CD8-positive, alpha-beta memory T cell (primary cell): Measurements from ENCODE around the gene TTC4. TPM values are rescaled to one million over a fixed set of nuclear protein-coding genes. Genes with fewer than 3 reads are reported as not detected.

Source experiments
- CTCF ChIA-PET: fragments of 350-600 bp; sonication (Branson Sonifier 250); formaldehyde crosslinking; loops from one replicate; lab custom pipeline; 2021; ENCODE audit warnings: antibody characterized with exemption; lab: Charles Lee
- POLR2A ChIA-PET: fragments of 350-600 bp; sonication (Branson Sonifier 250); formaldehyde crosslinking; loops from one replicate; lab custom pipeline; 2021; ENCODE audit warnings: antibody characterized with exemption; lab: Charles Lee
- DNase-seq, 5 donors: peaks; one replicate each; pipeline versions ENCODE4 v3.0.0 to v3.0.0-alpha.2; 2020 to 2022; ENCODE audit warnings: mixed read lengths in 1 of 5
- H3K27ac ChIP-seq: one replicate; pipeline ENCODE4 v1.7.0; 2013; ENCODE audit warnings: low read depth, mild to moderate bottlenecking, low read length, moderate library complexity
- H3K27me3 ChIP-seq: 2 replicates; pipeline ENCODE4 v1.7.0; 2013; ENCODE audit warnings: low read length, mild to moderate bottlenecking; ENCODE audit not compliant: insufficient read depth, poor library complexity, severe bottlenecking
- H3K36me3 ChIP-seq: 2 replicates; pipeline ENCODE4 v1.7.0; 2013; ENCODE audit warnings: mild to moderate bottlenecking, low read length, moderate library complexity; ENCODE audit not compliant: insufficient read depth
- H3K4me1 ChIP-seq: 2 replicates; pipeline ENCODE4 v1.7.0; 2013; ENCODE audit warnings: mild to moderate bottlenecking, low read length, moderate library complexity; ENCODE audit not compliant: insufficient read depth
- H3K4me3 ChIP-seq: 2 replicates; pipeline ENCODE4 v1.7.0; 2013; ENCODE audit warnings: mild to moderate bottlenecking, low read length
- H3K9me3 ChIP-seq: 2 replicates; pipeline ENCODE4 v1.7.0; 2013; ENCODE audit warnings: mild to moderate bottlenecking, low read length
- H3K27ac Mint-ChIP-seq, 8 donors: one replicate each; pipeline ENCODE4 v1.8.0; 2020 to 2021; ENCODE audit warnings: mixed read lengths in 8 of 8, mild to moderate bottlenecking in 6 of 8, inconsistent platforms in 3 of 8, moderate library complexity in 3 of 8
- H3K27me3 Mint-ChIP-seq, 2 donors: one replicate each; pipeline ENCODE4 v1.8.0; 2020 to 2021; ENCODE audit warnings: mixed read lengths in 2 of 2, mild to moderate bottlenecking in 1 of 2, moderate library complexity in 1 of 2
- H3K36me3 Mint-ChIP-seq, 3 donors: one replicate each; pipeline ENCODE4 v1.8.0; 2020 to 2021; ENCODE audit warnings: mixed read lengths in 3 of 3, inconsistent platforms in 1 of 3, mild to moderate bottlenecking in 1 of 3
- H3K4me1 Mint-ChIP-seq, 3 donors: one replicate each; pipeline ENCODE4 v1.8.0; 2020 to 2021; ENCODE audit warnings: mixed read lengths in 3 of 3, inconsistent platforms in 1 of 3, mild to moderate bottlenecking in 1 of 3
- H3K4me3 Mint-ChIP-seq, 7 donors: one replicate each; pipeline ENCODE4 v1.8.0; 2020 to 2021; ENCODE audit warnings: mixed read lengths in 7 of 7, mild to moderate bottlenecking in 6 of 7, moderate library complexity in 4 of 7, inconsistent platforms in 2 of 7
- H3K9me3 Mint-ChIP-seq, 5 donors: one replicate each; pipeline ENCODE4 v1.8.0; 2020 to 2022; ENCODE audit warnings: mixed read lengths in 5 of 5, mild to moderate bottlenecking in 3 of 5, moderate library complexity in 2 of 5, inconsistent platforms in 1 of 5
- polyA plus RNA-seq: library from polyadenylated mRNA; unstranded; fragments of 300-500 nt; fragmentation: Illumina TruSeq; gene quantifications from one replicate; pipeline ENCODE4 v1.2.3, GENCODE V29; 2021
- total RNA-seq, 2 experiments: library from RNA; stranded (reverse); gene quantifications; one replicate each; pipeline ENCODE4 v1.2.3, GENCODE V29; 2021

Gene TTC4
- total and polyA plus RNA-seq, 3 experiments from 2014 or later, result 23.8 to 47.5 (median 47.0) TPM

GRCh38 chr1:54696262-54696661 lies 19.4 kb upstream of the TTC4 start:
- ChIA-PET POLR2A (no interaction called here), CTCF (no interaction called here)
- Mint-ChIP-seq H3K27ac (no peak overlapping the region), H3K9me3 (no peaks in the 10 kb centered on the region), H3K27me3 (peaks cover 11 to 42% of the 10 kb centered on the region in 2 donors), H3K4me3 (no peak overlapping the region), H3K36me3 (no peaks in the 10 kb centered on the region), H3K4me1 (no peaks in the 10 kb centered on the region)
- H3K9me3 ChIP-seq, result no peaks in the 10 kb centered on the region
- no peak for DNase-seq
- H3K4me1 ChIP-seq, result no peaks in the 10 kb centered on the region
- H3K36me3 ChIP-seq, result no peaks in the 10 kb centered on the region
- H3K27ac ChIP-seq, result no peak overlapping the region
- H3K4me3 ChIP-seq, result no peak overlapping the region
- peaks cover 4% of the 10 kb centered on the region for H3K27me3 ChIP-seq

GRCh38 chr1:54697896-54698295 lies 17.8 kb upstream of the TTC4 start:
- Histone ChIP-seq H3K4me1 (no peaks in the 10 kb centered on the region), H3K27ac (no peak overlapping the region), H3K9me3 (no peaks in the 10 kb centered on the region), H3K27me3 (peaks cover 4% of the 10 kb centered on the region), H3K36me3 (no peaks in the 10 kb centered on the region), H3K4me3 (no peak overlapping the region)
- ChIA-PET POLR2A (no interaction called here), CTCF (no interaction called here)
- H3K4me1 Mint-ChIP-seq, result no peaks in the 10 kb centered on the region
- DNase-seq, result no peak
- no peaks in the 10 kb centered on the region for H3K36me3 Mint-ChIP-seq
- H3K27me3 Mint-ChIP-seq, result peaks cover 8 to 48% of the 10 kb centered on the region in 2 donors
- no peak overlapping the region for H3K4me3 Mint-ChIP-seq
- no peaks in the 10 kb centered on the region for H3K9me3 Mint-ChIP-seq
- no peak overlapping the region for H3K27ac Mint-ChIP-seq

- Histone ChIP-seq H3K36me3 (no peaks in the 10 kb centered on the region), H3K27ac (no peak overlapping the region), H3K4me1 (no peaks in the 10 kb centered on the region), H3K9me3 (no peaks in the 10 kb centered on the region), H3K4me3 (no peak overlapping the region), H3K27me3 (peaks cover 4% of the 10 kb centered on the region)
- no peak for DNase-seq
- ChIA-PET POLR2A (no interaction called here), CTCF (no interaction called here)
- H3K9me3 Mint-ChIP-seq, result no peaks in the 10 kb centered on the region
- no peak overlapping the region for H3K27ac Mint-ChIP-seq
- no peak overlapping the region for H3K4me3 Mint-ChIP-seq
- no peaks in the 10 kb centered on the region for H3K36me3 Mint-ChIP-seq
- H3K27me3 Mint-ChIP-seq, result peaks cover 8 to 52% of the 10 kb centered on the region in 2 donors
- no peaks in the 10 kb centered on the region for H3K4me1 Mint-ChIP-seq
These were observed 17.3 kb upstream of the TTC4 start for GRCh38 chr1:54698346-54698745.

GRCh38 chr1:54699936-54700525 lies 15.6 kb upstream of the TTC4 start:
- H3K27ac ChIP-seq, result no peak overlapping the region
- peaks cover 6 to 52% of the 10 kb centered on the region in 2 donors for H3K27me3 Mint-ChIP-seq
- H3K27me3 ChIP-seq, result peaks cover 4% of the 10 kb centered on the region
- no peaks in the 10 kb centered on the region for H3K36me3 ChIP-seq
- H3K4me3 Mint-ChIP-seq, result no peak overlapping the region
- CTCF ChIA-PET, result no interaction called here
- no peak for DNase-seq
- POLR2A ChIA-PET, result no interaction called here
- no peaks in the 10 kb centered on the region for H3K9me3 ChIP-seq
- no peaks in the 10 kb centered on the region for H3K9me3 Mint-ChIP-seq
- H3K36me3 Mint-ChIP-seq, result no peaks in the 10 kb centered on the region
- H3K27ac Mint-ChIP-seq, result peak overlapping the region in 1 of 8 donors; percentile 19
- H3K4me1 ChIP-seq, result no peaks in the 10 kb centered on the region
- no peak overlapping the region for H3K4me3 ChIP-seq
- H3K4me1 Mint-ChIP-seq, result no peaks in the 10 kb centered on the region

GRCh38 chr1:54701066-54701465 lies 14.6 kb upstream of the TTC4 start:
- Mint-ChIP-seq H3K4me1 (no peaks in the 10 kb centered on the region), H3K9me3 (no peaks in the 10 kb centered on the region), H3K4me3 (no peak overlapping the region), H3K27me3 (peaks cover 10 to 48% of the 10 kb centered on the region in 2 donors), H3K36me3 (no peaks in the 10 kb centered on the region), H3K27ac (no peak overlapping the region)
- ChIA-PET CTCF (no interaction called here), POLR2A (no interaction called here)
- Histone ChIP-seq H3K9me3 (no peaks in the 10 kb centered on the region), H3K36me3 (no peaks in the 10 kb centered on the region), H3K27me3 (peaks cover 11% of the 10 kb centered on the region), H3K4me3 (no peak overlapping the region), H3K4me1 (no peaks in the 10 kb centered on the region), H3K27ac (no peak overlapping the region)
- no peak for DNase-seq

GRCh38 chr1:54701996-54702395 lies 13.7 kb upstream of the TTC4 start:
- Mint-ChIP-seq H3K4me3 (no peak overlapping the region), H3K27me3 (peaks cover 10 to 44% of the 10 kb centered on the region in 2 donors), H3K27ac (no peak overlapping the region), H3K36me3 (no peaks in the 10 kb centered on the region), H3K4me1 (no peaks in the 10 kb centered on the region), H3K9me3 (no peaks in the 10 kb centered on the region)
- no peak overlapping the region for H3K27ac ChIP-seq
- no peaks in the 10 kb centered on the region for H3K9me3 ChIP-seq
- no peak for DNase-seq
- H3K36me3 ChIP-seq, result no peaks in the 10 kb centered on the region
- H3K4me3 ChIP-seq, result no peak overlapping the region
- POLR2A ChIA-PET, result no interaction called here
- H3K4me1 ChIP-seq, result no peaks in the 10 kb centered on the region
- CTCF ChIA-PET, result no interaction called here
- H3K27me3 ChIP-seq, result peaks cover 12% of the 10 kb centered on the region

- H3K27me3 ChIP-seq, result peaks cover 8% of the 10 kb centered on the region
- Mint-ChIP-seq H3K27me3 (peaks cover 14 to 43% of the 10 kb centered on the region in 2 donors), H3K27ac (no peak overlapping the region), H3K4me3 (no peak overlapping the region), H3K9me3 (no peaks in the 10 kb centered on the region), H3K36me3 (no peaks in the 10 kb centered on the region), H3K4me1 (no peaks in the 10 kb centered on the region)
- no peak overlapping the region for H3K4me3 ChIP-seq
- no peak for DNase-seq
- no peak overlapping the region for H3K27ac ChIP-seq
- no peaks in the 10 kb centered on the region for H3K36me3 ChIP-seq
- CTCF ChIA-PET, result no interaction called here
- H3K9me3 ChIP-seq, result no peaks in the 10 kb centered on the region
- no peaks in the 10 kb centered on the region for H3K4me1 ChIP-seq
- POLR2A ChIA-PET, result no interaction called here
These were observed 12.2 kb upstream of the TTC4 start for GRCh38 chr1:54703471-54703870.

- no peaks in the 10 kb centered on the region for H3K9me3 Mint-ChIP-seq
- H3K27ac Mint-ChIP-seq, result peak overlapping the region in 1 of 8 donors; percentile 90
- no peak for DNase-seq
- H3K27ac ChIP-seq, result no peak overlapping the region
- no peak overlapping the region for H3K4me3 ChIP-seq
- POLR2A ChIA-PET, result no interaction called here
- no peak overlapping the region for H3K4me3 Mint-ChIP-seq
- peaks cover 8% of the 10 kb centered on the region for H3K27me3 ChIP-seq
- no peaks in the 10 kb centered on the region for H3K9me3 ChIP-seq
- H3K27me3 Mint-ChIP-seq, result peaks cover 11 to 37% of the 10 kb centered on the region in 2 donors
- H3K4me1 Mint-ChIP-seq, result no peaks in the 10 kb centered on the region
- no peaks in the 10 kb centered on the region for H3K4me1 ChIP-seq
- no peaks in the 10 kb centered on the region for H3K36me3 Mint-ChIP-seq
- H3K36me3 ChIP-seq, result no peaks in the 10 kb centered on the region
- CTCF ChIA-PET, result interaction anchor here (1.1 to 1.7 kb wide), 2 partner anchors 20 to 33 kb away, joined by 3 to 4 read pairs; no protein-coding TSS in a partner anchor
These were observed 10.5 kb upstream of the TTC4 start for GRCh38 chr1:54705153-54705552.
